Non-pigmented ciliary epithelial cell (primary cell): Measurements from ENCODE around the gene FAM187B.
"Not testable (repeated sequence)": the region's sequence is repeated elsewhere in the genome, so short reads cannot be mapped to it uniquely, and the experiment has no call there.

ENCODE experiments used
- DNase-seq: peaks from one replicate; pipeline ENCODE4 v3.0.0-alpha.2; 2010; ENCODE audit warnings: low read depth

The FAM187B gene

DNA sequence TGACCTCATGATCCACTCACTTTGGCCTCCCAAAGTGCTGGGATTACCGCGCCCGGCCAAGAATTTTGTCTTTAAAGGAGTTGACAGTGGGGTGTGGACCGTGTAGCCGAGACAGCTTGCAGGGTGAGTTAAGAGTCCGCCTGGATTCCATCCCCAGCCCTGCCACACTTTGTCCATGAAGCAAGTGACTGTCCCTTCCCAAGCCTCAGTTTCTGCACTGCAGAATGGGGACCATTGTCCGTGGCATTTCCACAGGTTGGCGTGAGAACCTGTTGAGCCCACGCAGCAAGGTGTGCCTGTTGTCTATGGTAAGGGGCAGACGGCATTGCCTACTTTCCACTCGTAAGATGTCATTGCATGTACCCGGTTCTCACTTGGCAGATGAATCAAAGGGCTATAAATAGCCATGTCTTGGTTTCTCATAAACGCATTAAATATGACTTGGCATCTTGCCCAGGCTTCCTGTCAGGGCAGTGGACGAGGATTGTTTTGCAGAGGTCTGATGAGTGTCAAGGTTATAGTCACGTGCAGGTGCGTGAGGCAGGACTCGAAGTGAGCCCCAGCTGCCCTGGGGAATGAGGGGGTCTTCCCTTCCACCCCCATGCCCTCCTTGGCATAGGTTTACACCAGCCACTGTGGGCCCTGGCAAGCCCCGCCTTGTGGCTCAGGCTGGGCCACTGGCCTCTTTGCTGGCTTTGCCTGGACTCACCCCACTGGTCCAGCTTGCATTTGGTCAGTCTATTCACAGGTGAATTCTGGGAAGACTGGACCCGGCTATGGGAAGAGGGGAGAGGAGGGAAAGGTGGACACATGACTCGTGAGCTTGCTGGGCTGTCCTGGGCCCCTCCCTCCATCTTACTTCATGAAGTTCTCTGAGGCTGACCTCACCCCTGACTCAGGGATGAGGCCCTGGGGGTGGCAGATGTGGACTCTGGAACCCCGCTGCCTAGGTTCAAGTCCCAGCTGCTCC lies 14.6 kb downstream of the FAM187B start:
- DNase-seq = peak; percentile 35

DNA sequence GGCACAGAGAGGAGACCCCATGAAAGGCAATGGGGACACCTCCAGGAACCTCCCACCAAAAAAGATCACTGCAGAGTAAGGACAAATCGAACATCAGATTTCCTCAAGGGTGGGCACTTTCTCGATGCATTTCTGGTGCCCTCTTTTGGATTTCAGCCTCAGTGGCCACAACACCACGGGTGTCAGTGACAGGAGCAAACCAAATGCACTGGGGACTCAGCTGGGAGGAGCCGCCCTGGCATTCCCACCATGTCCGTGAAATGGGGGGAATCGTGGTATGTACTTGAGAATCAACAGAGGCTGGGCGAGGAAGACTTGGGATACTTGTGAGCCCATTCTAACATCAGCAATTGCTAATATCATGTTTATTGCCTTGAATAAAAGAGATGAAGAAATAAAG lies 16.3 kb downstream of the FAM187B start:
- DNase-seq = no peak

DNA sequence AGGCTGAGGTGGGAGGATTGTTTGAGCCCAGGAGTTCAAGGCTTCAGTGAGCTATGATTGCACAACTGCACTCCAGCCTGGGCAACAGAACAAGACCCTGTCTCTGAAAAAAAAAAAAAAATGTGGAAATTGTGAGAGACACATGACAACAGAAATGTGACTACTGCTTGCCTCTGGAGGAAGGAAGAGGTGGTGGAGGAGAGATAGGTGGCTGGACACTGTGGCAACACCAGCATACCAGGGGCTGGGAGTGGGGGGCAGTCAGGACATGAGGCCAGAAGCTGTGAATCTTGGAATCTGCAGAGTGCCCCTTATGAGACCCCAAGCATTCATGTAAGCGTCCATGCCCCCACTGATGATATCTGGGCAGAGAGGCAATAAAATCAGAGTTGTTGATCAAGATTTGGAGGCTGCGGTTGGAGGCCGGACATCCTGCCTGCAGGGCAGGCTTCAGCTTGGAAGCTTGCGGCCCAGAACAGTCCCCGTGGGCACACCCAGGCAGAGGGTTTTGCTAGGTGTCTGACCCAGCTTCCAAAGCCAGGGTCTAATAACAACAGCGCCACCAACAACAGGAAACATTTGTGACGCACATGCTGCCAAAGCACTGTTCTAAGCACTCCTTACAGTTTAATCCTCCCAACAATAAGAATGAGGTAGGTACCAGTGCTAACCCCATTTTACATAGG lies 16.9 kb downstream of the FAM187B start:
- DNase-seq = no peak

DNA sequence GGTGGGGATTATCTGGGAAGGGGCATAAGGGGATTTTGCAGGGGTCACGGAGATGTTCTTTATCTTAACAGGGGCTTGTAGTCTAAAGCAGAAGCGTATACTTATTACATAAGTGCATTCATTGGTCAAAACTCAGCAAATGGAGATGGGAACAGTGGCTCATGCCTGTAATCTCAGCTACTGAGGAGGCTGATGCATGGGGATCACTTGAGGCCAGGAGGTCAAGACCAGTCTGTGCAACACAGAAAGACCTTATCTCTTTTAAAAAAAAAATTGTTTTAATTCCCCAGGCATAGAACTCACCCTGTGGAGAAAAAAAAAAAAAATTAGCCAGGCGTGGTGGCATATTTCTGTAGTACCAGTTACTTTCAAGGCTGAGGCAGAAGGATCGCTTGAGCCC lies 18.9 kb downstream of the FAM187B start:
- no peak for DNase-seq

DNA sequence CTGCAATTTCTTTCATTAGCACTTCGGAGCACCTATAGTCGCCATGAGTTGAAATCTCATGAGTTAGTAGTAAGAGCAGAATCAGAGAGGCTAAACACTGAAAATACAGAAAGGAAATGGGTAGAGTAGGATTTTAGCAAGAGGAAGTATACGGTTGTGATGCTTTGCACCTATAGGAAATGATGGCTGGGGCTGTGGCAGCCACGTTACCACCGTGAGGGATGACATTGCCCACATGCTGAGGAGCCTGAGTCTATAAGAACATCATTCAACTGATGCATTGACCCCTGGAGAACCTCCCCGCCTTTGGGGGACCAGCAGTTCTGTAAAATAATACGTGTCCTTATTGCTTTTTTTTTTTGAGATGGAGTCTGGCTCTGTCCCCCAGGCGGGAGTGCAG lies 20.4 kb downstream of the FAM187B start:
- no peak for DNase-seq

DNA sequence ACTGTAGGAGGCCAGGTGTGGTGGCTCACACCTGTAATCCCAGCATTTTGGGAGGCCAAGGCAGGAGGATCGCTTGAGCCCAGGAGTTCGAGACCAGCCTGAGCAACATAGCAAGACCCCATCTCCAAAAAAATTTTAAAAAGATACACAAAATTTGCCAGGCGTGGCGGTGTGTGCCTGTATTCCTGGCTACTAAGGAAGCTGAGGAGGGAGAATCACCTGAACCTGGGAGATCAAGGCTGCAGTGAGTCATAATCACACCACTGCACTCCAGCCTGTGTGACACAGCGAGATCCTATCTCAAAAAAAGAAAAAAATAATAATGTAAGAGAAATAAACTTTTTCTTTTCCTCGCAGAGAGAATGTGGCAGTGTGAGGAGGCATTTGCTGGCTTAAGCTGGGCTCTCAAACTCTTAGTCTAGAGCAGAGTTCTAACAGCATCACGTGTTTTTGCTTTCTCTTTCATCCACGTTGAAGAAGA lies 21.1 kb downstream of the FAM187B start:
- no peak for DNase-seq

DNA sequence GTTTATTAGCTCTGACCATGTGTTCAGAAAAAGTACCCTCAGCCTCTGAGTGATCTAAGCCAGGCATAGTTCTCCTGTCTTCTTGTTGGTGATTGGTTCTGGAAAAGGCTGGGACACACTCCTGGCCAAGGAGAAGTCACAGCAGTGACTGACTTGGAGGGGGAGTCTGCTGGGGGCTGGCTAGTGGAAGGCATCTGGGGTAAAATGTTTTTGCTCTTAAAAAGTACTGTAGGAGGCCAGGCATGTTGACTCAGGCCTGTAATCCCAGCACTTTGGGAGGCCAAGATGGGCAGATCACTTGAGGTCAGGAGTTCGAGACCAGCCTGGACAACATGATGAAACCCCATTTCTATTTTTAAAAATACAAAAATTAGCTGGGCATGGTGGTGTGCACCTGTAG lies 21.7 kb downstream of the FAM187B start:
- DNase-seq = no peak

DNA sequence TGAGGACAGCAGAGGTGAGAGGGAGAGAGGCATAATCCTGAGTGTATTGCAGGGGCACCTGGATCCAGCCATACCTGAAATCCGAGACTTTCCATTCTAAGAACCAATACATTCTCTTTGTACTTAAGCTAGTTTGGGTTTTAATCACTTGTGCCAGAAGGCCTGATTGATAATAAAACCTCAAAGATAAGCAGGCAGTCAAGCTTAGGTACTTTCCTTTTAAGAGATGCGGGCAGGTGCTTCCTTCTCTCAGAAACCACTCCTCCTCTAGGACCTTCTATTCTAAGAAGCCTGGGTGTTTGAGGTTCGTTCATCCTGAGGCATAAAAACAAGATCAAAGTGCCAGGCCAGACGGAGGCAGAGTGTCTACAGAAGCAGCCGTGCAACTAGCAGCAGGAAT lies 22.2 kb downstream of the FAM187B start:
- no peak for DNase-seq

DNA sequence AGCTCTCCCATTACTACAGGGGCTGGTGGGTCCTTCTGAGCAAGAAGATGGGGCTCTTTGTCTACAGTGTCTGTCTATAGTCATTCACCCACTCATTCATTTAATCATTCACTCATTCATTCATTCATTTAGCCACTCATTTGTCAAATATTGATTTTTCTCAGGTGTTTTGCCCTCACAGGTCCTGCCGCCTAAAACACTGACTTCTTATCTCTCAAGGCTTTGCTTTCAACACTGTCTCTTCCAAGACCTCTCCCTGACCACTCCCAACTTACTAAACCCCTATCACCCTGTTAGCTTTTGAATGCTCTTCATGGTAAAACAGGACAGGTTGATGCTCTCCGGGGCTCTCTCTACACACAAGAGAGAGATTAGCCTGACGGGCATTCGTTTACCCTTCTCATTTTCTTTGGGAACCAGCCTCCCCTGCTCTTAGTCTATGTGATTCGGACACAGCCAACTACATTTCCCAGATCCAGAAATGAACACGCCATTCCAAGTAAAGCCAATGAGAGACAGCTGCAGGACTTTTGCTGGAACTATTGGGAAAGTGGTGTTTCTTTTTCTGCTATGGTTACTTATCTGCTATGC lies 22.7 kb downstream of the FAM187B start:
- no peak for DNase-seq

DNA sequence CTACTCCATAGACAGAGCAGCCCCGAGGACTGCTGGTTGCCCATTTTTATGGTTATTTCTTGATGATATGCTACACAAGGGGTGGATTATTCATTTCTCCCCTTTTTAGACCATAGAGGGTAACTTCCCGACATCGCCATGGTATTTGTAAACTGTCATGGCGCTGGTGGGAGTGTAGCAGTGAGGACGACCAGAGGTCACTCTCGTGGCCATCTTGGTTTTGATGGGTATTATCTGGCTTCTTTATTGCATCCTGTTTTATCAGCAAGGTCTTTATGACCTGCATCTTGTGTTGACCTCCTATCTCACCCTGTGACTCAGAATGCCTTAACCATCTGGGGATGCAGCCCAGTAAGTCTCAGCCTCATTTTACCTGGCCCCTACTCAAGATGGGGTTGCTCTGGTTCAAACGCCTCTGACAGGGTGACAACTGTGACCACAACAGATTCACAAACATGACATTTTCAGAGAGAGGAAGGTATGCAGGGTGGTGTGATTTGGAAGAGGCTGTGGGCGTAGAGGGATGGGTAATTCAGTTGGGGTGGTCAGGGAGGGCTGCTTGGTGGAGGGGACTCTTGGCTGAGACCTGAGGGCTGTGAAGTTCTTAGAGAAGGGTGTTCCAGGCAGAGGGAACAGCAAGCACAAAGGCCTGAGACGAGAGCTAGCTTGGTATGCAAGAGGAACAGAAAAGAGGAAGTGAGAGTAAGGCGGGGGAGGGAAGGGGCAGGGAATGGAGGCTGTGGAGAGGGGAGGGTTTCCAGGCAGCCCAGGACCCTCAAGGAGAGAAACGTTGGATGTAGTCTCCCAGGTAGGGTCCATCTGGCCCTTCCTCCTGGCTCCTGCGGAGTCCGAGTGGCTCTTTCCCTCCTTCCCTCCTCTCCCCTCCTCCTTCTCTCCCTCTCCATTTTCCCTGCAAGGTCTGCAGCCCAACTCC lies 23.5 kb downstream of the FAM187B start:
- no peak for DNase-seq

DNA sequence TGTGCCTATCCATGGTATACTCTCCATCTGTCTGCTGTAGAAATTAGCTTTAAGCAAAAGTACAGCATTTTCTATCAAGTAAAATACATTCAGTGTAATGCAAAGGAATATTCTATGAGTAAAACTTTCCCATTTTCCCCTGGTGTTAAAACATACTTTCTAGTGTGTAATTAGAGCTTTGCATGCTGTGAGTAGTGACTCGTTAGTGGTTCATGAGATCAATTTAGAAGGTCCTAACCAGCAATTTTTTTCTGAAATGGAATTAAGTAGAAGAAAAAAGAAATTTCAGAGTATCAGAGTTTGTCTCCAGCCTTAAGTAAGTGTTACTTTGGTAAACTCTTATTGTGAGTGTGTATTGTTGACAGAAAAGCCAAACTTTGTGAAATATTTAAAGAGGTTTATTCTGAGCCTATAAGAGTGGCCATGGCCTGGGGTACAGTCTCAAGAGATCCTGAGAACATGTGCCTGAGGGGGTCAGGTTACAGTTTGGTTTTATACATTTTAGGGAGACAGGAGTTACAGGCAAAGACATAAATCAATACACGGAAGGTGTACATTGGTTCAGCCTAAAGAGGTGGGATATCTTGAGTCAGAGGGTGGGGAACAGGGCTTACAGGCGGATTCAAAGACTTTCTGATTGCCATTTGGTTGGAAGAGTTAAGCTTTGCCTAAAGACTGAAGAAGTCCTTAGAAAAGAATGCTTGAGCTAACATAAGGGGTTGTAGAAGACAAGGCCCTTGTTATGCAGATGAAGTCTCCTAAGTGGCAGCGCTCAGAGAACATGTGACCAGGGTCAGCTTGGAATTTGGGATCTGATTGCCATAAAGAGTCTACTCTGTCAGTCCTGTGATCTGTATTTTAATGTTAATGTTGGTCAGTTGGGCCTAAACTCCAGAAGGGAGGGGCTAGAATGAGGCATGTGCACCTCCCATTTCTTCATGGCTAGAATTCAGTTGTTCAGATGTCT lies 25.5 kb downstream of the FAM187B start:
- DNase-seq = no peak

DNA sequence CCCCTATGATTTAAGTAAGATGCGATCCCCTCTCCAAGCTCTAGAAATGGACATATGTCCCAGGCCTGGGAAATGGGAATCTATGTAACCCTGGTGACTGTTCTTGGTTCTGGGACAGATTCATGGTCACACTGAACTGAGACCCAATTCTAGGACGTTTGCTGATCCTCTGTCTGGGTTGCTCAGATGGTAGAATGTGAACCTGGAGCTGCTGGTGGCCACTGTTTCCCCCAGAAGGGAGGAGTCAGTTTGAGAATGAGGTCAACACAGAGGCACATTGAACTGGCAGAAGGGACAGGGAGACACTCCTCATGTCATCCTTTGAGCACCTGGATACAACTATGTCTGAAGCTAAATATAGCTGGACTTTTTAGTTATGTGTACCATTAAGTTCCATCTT lies 29.1 kb downstream of the FAM187B start:
- no peak for DNase-seq

DNA sequence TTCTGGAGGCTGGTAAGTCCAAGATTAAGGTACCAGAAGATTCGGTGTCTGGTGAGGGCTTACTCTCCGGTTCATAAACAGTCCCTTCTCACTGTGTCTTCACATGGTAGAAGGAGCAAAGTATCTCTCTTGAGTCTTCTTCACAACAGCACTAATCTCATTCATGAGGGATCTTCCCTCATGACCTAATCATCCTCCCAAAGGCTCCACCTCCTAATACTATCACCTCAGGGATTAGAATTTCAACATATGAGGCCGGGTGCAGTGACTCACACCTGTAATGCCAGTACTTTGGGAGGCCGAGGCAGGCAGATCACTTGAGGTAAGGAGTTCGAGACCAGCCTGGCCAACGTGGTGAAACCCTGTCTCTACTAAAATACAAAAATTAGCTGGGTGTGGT lies 31.7 kb downstream of the FAM187B start:
- DNase-seq = not testable (repeated sequence)

DNA sequence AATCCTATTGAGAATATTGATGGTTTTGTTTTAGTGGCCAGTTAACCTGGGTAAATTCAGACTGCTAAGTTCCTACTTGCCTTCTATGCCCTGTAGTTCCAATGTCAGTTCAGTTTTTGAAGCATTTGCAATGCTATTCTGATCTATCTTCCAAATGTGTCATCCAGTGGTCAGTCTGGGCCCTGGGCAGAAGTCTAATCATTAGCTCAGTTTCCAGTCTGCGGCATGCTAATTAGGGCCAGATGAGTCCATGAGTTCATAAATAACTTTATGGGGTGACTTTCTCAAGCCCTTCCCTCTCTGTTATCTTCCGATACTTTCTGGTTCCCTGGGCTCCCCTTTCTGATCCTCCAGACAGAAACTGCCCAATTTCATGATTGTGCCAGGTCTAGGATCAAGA lies 32.7 kb downstream of the FAM187B start:
- no peak for DNase-seq

DNA sequence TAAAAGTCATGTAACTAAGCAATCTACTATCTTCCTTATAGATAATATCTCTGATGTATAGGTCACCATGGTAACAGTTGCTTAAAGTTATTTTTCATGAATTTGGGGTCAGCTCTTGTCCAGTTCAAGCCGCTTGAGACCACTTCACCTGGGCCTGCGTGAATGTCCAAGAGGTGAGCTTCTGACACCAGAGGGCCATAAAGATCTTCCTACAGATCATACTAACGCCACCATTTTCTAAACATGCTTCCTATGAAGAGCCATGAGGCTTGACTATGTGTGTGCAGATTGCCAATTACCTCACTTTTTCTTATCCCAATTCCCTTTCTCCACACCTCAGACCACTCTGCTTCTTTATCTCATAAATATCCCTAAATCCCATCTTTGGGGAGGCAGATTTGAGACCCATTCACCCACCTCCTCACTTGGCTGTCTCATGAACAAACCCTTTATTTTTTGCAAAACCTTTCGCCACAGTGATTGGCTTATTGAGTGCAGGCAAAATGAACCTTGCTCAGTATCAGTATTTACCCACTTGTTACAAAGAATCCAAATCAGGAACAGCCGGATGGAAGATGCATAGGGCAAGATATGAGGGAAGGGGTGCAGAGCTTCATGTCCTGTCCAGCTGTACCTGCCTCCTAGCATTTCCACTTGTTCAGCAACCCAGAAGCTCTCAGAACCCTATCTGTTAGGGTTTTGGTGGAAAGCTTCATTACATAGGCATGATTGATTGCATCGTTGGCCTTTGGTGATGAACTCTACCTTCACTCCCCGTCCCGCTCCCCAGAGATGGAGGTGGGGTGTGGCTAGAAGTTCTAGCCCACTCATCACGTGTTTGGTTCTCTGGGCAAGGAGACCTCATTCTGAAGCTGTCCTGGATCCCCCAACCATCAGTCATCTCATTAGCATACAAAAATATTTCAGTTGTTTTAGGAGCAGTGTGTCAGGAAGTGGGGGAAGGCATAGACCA lies 34.2 kb downstream of the FAM187B start:
- no peak for DNase-seq

DNA sequence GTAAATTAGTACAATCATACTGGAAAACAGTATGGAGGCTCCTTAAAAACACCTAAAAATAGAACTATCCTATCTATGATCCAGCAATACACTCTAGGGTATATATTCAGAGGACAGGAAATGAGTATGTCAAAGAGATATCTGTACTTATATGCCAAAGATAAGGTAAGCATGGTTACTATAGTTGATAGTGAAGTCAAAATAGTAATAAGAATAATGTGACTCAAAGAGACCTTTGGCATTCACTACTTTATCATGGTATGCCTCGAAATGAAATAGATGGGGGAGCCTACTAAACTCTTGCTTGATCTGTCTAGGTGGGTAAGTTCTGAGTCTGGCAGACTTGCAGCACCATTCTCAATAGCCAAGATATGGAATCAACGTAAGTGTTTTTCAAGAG lies 43.7 kb downstream of the FAM187B start:
- no peak for DNase-seq

DNA sequence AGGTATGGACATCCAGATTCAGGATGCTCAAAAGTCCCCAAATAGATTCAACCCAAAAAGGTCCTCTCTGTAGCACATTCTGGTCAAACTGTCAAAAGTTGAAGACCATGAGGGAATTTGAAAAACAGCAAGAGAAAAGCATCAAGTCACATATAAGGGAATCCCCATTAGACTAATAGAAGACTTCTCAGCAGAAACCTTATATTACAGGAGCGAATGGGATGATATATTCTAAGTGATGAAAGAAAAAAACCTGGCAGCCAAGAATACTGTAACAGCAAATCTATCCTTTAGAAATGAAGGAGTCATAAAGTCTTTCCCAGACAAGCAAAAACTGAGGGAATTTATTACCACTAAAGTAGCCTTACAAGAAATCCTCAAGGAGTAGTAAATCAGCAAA lies 44.3 kb downstream of the FAM187B start:
- no peak for DNase-seq

DNA sequence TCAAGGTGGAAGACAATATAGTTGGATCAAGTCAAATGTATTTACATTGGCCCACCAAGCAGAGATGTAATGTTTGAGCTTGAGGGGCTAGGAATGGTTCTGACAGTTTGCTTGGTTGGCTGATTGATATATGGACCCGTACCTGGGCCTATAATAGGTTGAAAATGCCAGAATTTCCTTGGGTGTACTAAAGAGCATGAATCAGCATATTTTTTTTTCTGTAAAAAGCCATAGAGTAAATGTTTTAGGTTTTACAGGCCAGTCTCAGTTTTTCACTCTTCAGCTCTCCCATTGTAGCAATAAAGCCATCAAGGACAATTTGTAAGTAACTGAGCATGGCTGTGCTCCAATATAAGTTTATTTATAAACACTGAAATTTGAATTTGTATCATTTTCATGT lies 47.2 kb downstream of the FAM187B start:
- DNase-seq = no peak

DNA sequence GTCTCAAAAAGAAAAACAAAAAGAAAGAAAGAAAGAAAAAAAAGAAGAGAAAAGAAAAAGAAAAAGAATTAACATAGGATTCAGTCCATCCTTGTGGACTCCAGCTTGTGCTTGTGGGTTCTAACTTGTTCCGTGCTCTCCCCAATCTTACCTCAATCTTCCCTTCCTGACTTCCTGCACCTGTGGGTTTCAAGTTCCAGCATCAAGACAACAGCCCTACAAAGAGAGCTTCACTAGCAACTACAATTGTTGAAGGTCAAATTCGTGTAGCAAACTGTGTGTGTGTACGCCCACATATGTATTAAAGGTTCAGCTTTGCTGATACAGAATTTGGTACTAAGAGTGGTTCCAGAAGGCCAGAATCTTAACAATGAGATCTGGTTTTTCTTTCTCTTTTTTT lies 48.7 kb downstream of the FAM187B start:
- no peak for DNase-seq
